Measurements from ENCODE around the gene PPOX. TPM values are rescaled to one million over a fixed set of nuclear protein-coding genes. Genes with fewer than 3 reads are reported as not detected.

The PPOX gene
- total RNA-seq, 1 donor from 2014 or later, result 28.3 TPM

GRCh38 chr1:161162052-161162451, 4.2 kb upstream of the PPOX start:
- no peaks in the 10 kb centered on the region for H3K27me3 ChIP-seq (ENCODE audit: control insufficient read depth, insufficient read depth, low read length)
- H3K36me3 ChIP-seq (ENCODE audit: control insufficient read depth, insufficient read depth, low read length), result peaks cover 2% of the 10 kb centered on the region
- no peak for DNase-seq (ENCODE audit: low read depth)
- no peak for TF ChIP-seq CTCF (IDR thresholded peaks at IDR 0.05; ENCODE audit: insufficient read depth, low read length, poor library complexity, severe bottlenecking)
- H3K4me3 ChIP-seq (ENCODE audit: low read depth, low read length), result no peak overlapping the region

GRCh38 chr1:161162806-161163205, 3.4 kb upstream of the PPOX start:
- Histone ChIP-seq H3K27me3 (ENCODE audit: control insufficient read depth, insufficient read depth, low read length) (no peaks in the 10 kb centered on the region), H3K4me3 (ENCODE audit: low read depth, low read length) (no peak overlapping the region), H3K36me3 (ENCODE audit: control insufficient read depth, insufficient read depth, low read length) (peaks cover 2% of the 10 kb centered on the region)
- no peak for TF ChIP-seq CTCF (IDR thresholded peaks at IDR 0.05; ENCODE audit: insufficient read depth, low read length, poor library complexity, severe bottlenecking)
- DNase-seq (ENCODE audit: low read depth), result no peak

GRCh38 chr1:161163793-161164192, 2.4 kb upstream of the PPOX start:
- TF ChIP-seq CTCF (IDR thresholded peaks at IDR 0.05; ENCODE audit: insufficient read depth, low read length, poor library complexity, severe bottlenecking), result no peak
- no peak for DNase-seq (ENCODE audit: low read depth)
- no peaks in the 10 kb centered on the region for H3K27me3 ChIP-seq (ENCODE audit: control insufficient read depth, insufficient read depth, low read length)
- peaks cover 2% of the 10 kb centered on the region for H3K36me3 ChIP-seq (ENCODE audit: control insufficient read depth, insufficient read depth, low read length)
- H3K4me3 ChIP-seq (ENCODE audit: low read depth, low read length), result no peak overlapping the region

GRCh38 chr1:161164901-161165610, 1.2 kb upstream of the PPOX start:
- H3K27me3 ChIP-seq (ENCODE audit: control insufficient read depth, insufficient read depth, low read length), result no peaks in the 10 kb centered on the region
- H3K4me3 ChIP-seq (ENCODE audit: low read depth, low read length), result peak overlapping the region; percentile 80
- TF ChIP-seq CTCF (IDR thresholded peaks at IDR 0.05; ENCODE audit: insufficient read depth, low read length, poor library complexity, severe bottlenecking), result no peak
- H3K36me3 ChIP-seq (ENCODE audit: control insufficient read depth, insufficient read depth, low read length), result peaks cover 4% of the 10 kb centered on the region
- DNase-seq (ENCODE audit: low read depth), result no peak

- no peaks in the 10 kb centered on the region for H3K27me3 ChIP-seq (ENCODE audit: control insufficient read depth, insufficient read depth, low read length)
- no peak for DNase-seq (ENCODE audit: low read depth)
- TF ChIP-seq CTCF (IDR thresholded peaks at IDR 0.05; ENCODE audit: insufficient read depth, low read length, poor library complexity, severe bottlenecking), result no peak
- peaks cover 5% of the 10 kb centered on the region for H3K36me3 ChIP-seq (ENCODE audit: control insufficient read depth, insufficient read depth, low read length)
- H3K4me3 ChIP-seq (ENCODE audit: low read depth, low read length), result peak overlapping the region; percentile 80
Measured at GRCh38 chr1:161166669-161167548, 683 bp downstream of the PPOX start.
